GM19239 (cell line): ENCODE data around the gene YPEL1.
"Not testable (repeated sequence)": the region's sequence is repeated elsewhere in the genome, so short reads cannot be mapped to it uniquely, and the experiment has no call there.

Source experiments
- DNase-seq: peaks from one replicate; pipeline ENCODE4 v3.0.0; 2011; ENCODE audit warnings: low spot score; ENCODE audit not compliant: insufficient read length
- FAIRE-seq: peaks from 2 replicates; lab custom pipeline; 2011; peaks lifted over from hg19 to GRCh38; lab: Jason Lieb, UNC

Gene YPEL1

GRCh38 chr22:21754523-21754922, 18.9 kb upstream of the YPEL1 start:
- FAIRE-seq (no peak), DNase-seq (no peak)

GRCh38 chr22:21753374-21754111, 17.9 kb upstream of the YPEL1 start:
- no peak for FAIRE-seq

GRCh38 chr22:21752276-21752675, 16.7 kb upstream of the YPEL1 start:
- FAIRE-seq (no peak), DNase-seq (no peak)

More at GRCh38 chr22:21753374-21754111, 17.9 kb upstream of the YPEL1 start:
- DNase-seq: no peak

GRCh38 chr22:21745948-21746347, 10.4 kb upstream of the YPEL1 start:
- FAIRE-seq (no peak), DNase-seq (no peak)

- FAIRE-seq, DNase-seq: not testable (repeated sequence)
Measured at GRCh38 chr22:21744917-21745316, 9.3 kb upstream of the YPEL1 start.

GRCh38 chr22:21741790-21742189, 6.2 kb upstream of the YPEL1 start:
- no peak for FAIRE-seq
- DNase-seq: no peak

- no peak for FAIRE-seq
Measured at GRCh38 chr22:21741059-21741458, 5.5 kb upstream of the YPEL1 start.

GRCh38 chr22:21739828-21740377, 4.3 kb upstream of the YPEL1 start:
- DNase-seq: no peak
- no peak for FAIRE-seq

More at GRCh38 chr22:21741059-21741458, 5.5 kb upstream of the YPEL1 start:
- DNase-seq: no peak

- no peak for DNase-seq
- FAIRE-seq: no peak
Measured at GRCh38 chr22:21738966-21739365, 3.4 kb upstream of the YPEL1 start.

GRCh38 chr22:21738081-21738480, 2.5 kb upstream of the YPEL1 start:
- no peak for FAIRE-seq

GRCh38 chr22:21736948-21737347, 1.4 kb upstream of the YPEL1 start:
- FAIRE-seq (no peak), DNase-seq (no peak)

More at GRCh38 chr22:21738081-21738480, 2.5 kb upstream of the YPEL1 start:
- no peak for DNase-seq

- DNase-seq: no peak
- FAIRE-seq: no peak
Measured at GRCh38 chr22:21736084-21736642, 569 bp upstream of the YPEL1 start.

- DNase-seq (no peak), FAIRE-seq (no peak)
Measured at GRCh38 chr22:21734540-21735199, 924 bp downstream of the YPEL1 start.

- no peak for FAIRE-seq
- no peak for DNase-seq
Measured at GRCh38 chr22:21731503-21731902, 4.1 kb downstream of the YPEL1 start.

- FAIRE-seq: no peak
- no peak for DNase-seq
Measured at GRCh38 chr22:21730535-21731308, 4.9 kb downstream of the YPEL1 start.

GRCh38 chr22:21729184-21729583, 6.4 kb downstream of the YPEL1 start:
- DNase-seq, FAIRE-seq: not testable (repeated sequence)

- FAIRE-seq (no peak), DNase-seq (no peak)
Measured at GRCh38 chr22:21728270-21728669, 7.3 kb downstream of the YPEL1 start.

- no peak for FAIRE-seq
- no peak for DNase-seq
Measured at GRCh38 chr22:21727768-21728167, 7.8 kb downstream of the YPEL1 start.

GRCh38 chr22:21727159-21727558, 8.4 kb downstream of the YPEL1 start:
- DNase-seq (no peak), FAIRE-seq (no peak)

GRCh38 chr22:21726650-21727049, 8.9 kb downstream of the YPEL1 start:
- DNase-seq (no peak), FAIRE-seq (no peak)
